Endometrial microvascular endothelial cells (primary cell): ENCODE data around the gene SPART. TPM values are rescaled to one million over a fixed set of nuclear protein-coding genes. Genes with fewer than 3 reads are reported as not detected.

Experiments
- in situ Hi-C: cut with HindIII; loops from 2 replicates; pipeline ENCODE4 v1.10.0; 2017; ENCODE audit warnings: low sequenced_read_pairs, low pct_unique_long_range_greater_than_20kb; ENCODE audit errors: inconsistent ontology term
- total RNA-seq: library from RNA; depleted of rRNA; stranded (reverse); fragments of >200 nt; gene quantifications from one replicate; pipeline ENCODE4 v1.2.3, GENCODE V29; 2015; ENCODE audit errors: inconsistent ontology term

Gene SPART
- total RNA-seq, 1 donor from 2014 or later = 75.9 TPM

- in situ Hi-C loops = no loop called here
Measured at GRCh38 chr13:36261976-36262375, 84.2 kb downstream of the SPART start.

- in situ Hi-C loops = no loop called here
Measured at GRCh38 chr13:36261011-36261410, 85.2 kb downstream of the SPART start.

GRCh38 chr13:36259361-36260137, 86.6 kb downstream of the SPART start:
- in situ Hi-C loops = no loop called here

GRCh38 chr13:36258831-36259230, 87.4 kb downstream of the SPART start:
- in situ Hi-C loops = no loop called here

Other genes with a start within 250 kb of the SPART start
- gene DCLK1, start 215.0 kb downstream of the SPART start, total RNA-seq = 43.5 TPM
- not detected for gene SOHLH2, start 131.8 kb downstream of the SPART start, total RNA-seq
- 2.9 TPM for gene CCDC169, start 48.6 kb downstream of the SPART start, total RNA-seq
- 39.8 TPM for gene CCNA1, start 86.1 kb upstream of the SPART start, total RNA-seq